ENCODE results near the gene SLC7A11. TPM values are rescaled to one million over a fixed set of nuclear protein-coding genes. Genes with fewer than 3 reads are reported as not detected.

The SLC7A11 gene
- total RNA-seq, 1 experiment from 2014 or later = 14.0 TPM

DNA sequence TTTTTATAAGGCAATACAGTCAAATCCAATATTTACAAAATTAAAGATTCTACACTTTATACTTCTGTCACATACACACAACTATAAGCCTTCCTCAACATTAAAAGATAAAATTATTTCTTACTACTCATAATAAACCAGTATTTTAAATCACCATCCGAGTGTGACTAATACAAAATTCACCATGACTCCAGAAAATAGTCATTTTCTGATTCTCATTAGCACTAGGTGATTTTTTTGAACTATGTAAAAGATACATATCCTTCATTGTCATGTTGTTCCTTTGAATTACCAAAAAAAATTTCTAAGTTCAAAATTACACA lies 646 bp upstream of the SLC7A11 start:
- Histone ChIP-seq H3K9me2 (replicated peaks; ENCODE audit: low read length) (no peaks in the 10 kb centered on the region), H3K36me3 (ENCODE audit: low read depth, low read length) (no peaks in the 10 kb centered on the region), H3K4me3 (ENCODE audit: low read length) (peak overlapping the region; percentile 91), H4K20me1 (ENCODE audit: low read length) (no peaks in the 10 kb centered on the region), H2AFZ (ENCODE audit: low read length) (peak overlapping the region; percentile 46; the same call in 1 of the 2 replicates), H3F3A (ENCODE audit: low read length, unreplicated experiment) (no peaks in the 10 kb centered on the region), H3K4me2 (ENCODE audit: low read length) (peak overlapping the region; percentile 96), H3K4me1 (ENCODE audit: insufficient read depth, low read length) (peaks cover 25% of the 10 kb centered on the region), H3K9me3 (ENCODE audit: low read length) (no peaks in the 10 kb centered on the region), H3K79me2 (ENCODE audit: low read length) (peaks cover 42% of the 10 kb centered on the region), H3K27me3 (ENCODE audit: low read length) (no peaks in the 10 kb centered on the region), H3K27ac (ENCODE audit: low read length) (peak overlapping the region; percentile 91), H3K9ac (ENCODE audit: low read length) (peak overlapping the region; percentile 82)
- ChIA-PET POLR2A (ENCODE audit: unreplicated experiment) (interaction anchor here (0.6 to 0.7 kb wide), 4 partner anchors 36 to 231 kb away, joined by 3 to 10 read pairs (median 4); no protein-coding TSS in a partner anchor), CTCF (no interaction called here)
- BruUV-seq (replicated peaks) = TSS peak; percentile 77
- TF ChIP-seq EZH2phosphoT487 (IDR thresholded peaks at IDR 0.05; ENCODE audit: borderline replicate concordance, low read length) (no peak), EZH2 (IDR thresholded peaks at IDR 0.05; ENCODE audit: low read length, unreplicated experiment) (no peak)
- TF ChIP-seq, protein P1, sequence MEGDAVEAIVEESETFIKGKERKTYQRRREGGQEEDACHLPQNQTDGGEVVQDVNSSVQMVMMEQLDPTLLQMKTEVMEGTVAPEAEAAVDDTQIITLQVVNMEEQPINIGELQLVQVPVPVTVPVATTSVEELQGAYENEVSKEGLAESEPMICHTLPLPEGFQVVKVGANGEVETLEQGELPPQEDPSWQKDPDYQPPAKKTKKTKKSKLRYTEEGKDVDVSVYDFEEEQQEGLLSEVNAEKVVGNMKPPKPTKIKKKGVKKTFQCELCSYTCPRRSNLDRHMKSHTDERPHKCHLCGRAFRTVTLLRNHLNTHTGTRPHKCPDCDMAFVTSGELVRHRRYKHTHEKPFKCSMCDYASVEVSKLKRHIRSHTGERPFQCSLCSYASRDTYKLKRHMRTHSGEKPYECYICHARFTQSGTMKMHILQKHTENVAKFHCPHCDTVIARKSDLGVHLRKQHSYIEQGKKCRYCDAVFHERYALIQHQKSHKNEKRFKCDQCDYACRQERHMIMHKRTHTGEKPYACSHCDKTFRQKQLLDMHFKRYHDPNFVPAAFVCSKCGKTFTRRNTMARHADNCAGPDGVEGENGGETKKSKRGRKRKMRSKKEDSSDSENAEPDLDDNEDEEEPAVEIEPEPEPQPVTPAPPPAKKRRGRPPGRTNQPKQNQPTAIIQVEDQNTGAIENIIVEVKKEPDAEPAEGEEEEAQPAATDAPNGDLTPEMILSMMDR (conservative IDR thresholded peaks at IDR 0.05; ENCODE audit: low read depth, low read length) = no peak
- DNase-seq = no peak
- intact Hi-C loops (cut with micrococcal nuclease) = loop anchor here (1.0 to 10.0 kb wide), 4 partner anchors 32 to 280 kb away; no protein-coding TSS in a partner anchor
- ATAC-seq = no peak

- H3K9me3 ChIP-seq (ENCODE audit: low read length) = no peaks in the 10 kb centered on the region
- peaks cover 53% of the 10 kb centered on the region for H3K79me2 ChIP-seq (ENCODE audit: low read length)
- no peaks in the 10 kb centered on the region for H4K20me1 ChIP-seq (ENCODE audit: low read length)
- H3K4me2 ChIP-seq (ENCODE audit: low read length) = peak overlapping the region; percentile 96
- peak overlapping the region; percentile 91 for H3K27ac ChIP-seq (ENCODE audit: low read length)
- DNase-seq = peak; percentile 30
- H3K9me2 ChIP-seq (replicated peaks; ENCODE audit: low read length) = no peaks in the 10 kb centered on the region
- peak overlapping the region; percentile 91 for H3K4me3 ChIP-seq (ENCODE audit: low read length)
- peaks cover 29% of the 10 kb centered on the region for H3K4me1 ChIP-seq (ENCODE audit: insufficient read depth, low read length)
- H3K36me3 ChIP-seq (ENCODE audit: low read depth, low read length) = no peaks in the 10 kb centered on the region
- CTCF ChIA-PET = interaction anchor here (0.7 kb wide), 1 partner anchor 19 kb away, joined by 4 read pairs; no protein-coding TSS in a partner anchor
- POLR2A ChIA-PET (ENCODE audit: unreplicated experiment) = no interaction called here
- TSS peak; percentile 85 for BruUV-seq (replicated peaks)
- intact Hi-C loops (cut with micrococcal nuclease) = loop anchor here (1.0 to 10.0 kb wide), 3 partner anchors 33 to 163 kb away; no protein-coding TSS in a partner anchor
- ATAC-seq = peak; percentile 41
- peak overlapping the region; percentile 89 for H3K9ac ChIP-seq (ENCODE audit: low read length)
- H3K27me3 ChIP-seq (ENCODE audit: low read length) = no peaks in the 10 kb centered on the region
- H3F3A ChIP-seq (ENCODE audit: low read length, unreplicated experiment) = no peaks in the 10 kb centered on the region
- TF ChIP-seq, protein P1 (conservative IDR thresholded peaks at IDR 0.05; ENCODE audit: low read depth, low read length) = no peak
- no peak for TF ChIP-seq EZH2 (IDR thresholded peaks at IDR 0.05; ENCODE audit: low read length, unreplicated experiment)
- TF ChIP-seq EZH2phosphoT487 (IDR thresholded peaks at IDR 0.05; ENCODE audit: borderline replicate concordance, low read length) = no peak
- H2AFZ ChIP-seq (ENCODE audit: low read length) = peak overlapping the region; percentile 60
These were observed 671 bp downstream of the SLC7A11 start for GRCh38 chr4:138241281-138242075.

- Histone ChIP-seq H3K4me1 (ENCODE audit: insufficient read depth, low read length) (peaks cover 46% of the 10 kb centered on the region), H3K79me2 (ENCODE audit: low read length) (peaks cover 62% of the 10 kb centered on the region)
- CTCF ChIA-PET = no interaction called here
These were observed 2.7 kb downstream of the SLC7A11 start for GRCh38 chr4:138239491-138239890.

More at GRCh38 chr4:138239491-138239890, 2.7 kb downstream of the SLC7A11 start:
- Histone ChIP-seq H2AFZ (ENCODE audit: low read length) (no peak overlapping the region), H3K9me3 (ENCODE audit: low read length) (no peaks in the 10 kb centered on the region), H3K27me3 (ENCODE audit: low read length) (no peaks in the 10 kb centered on the region), H3K9me2 (replicated peaks; ENCODE audit: low read length) (no peaks in the 10 kb centered on the region), H3F3A (ENCODE audit: low read length, unreplicated experiment) (no peaks in the 10 kb centered on the region), H3K36me3 (ENCODE audit: low read depth, low read length) (no peaks in the 10 kb centered on the region; the same call in 1 of the 2 replicates), H3K4me2 (ENCODE audit: low read length) (peak overlapping the region; percentile 96), H3K4me3 (ENCODE audit: low read length) (peak overlapping the region; percentile 91), H3K27ac (ENCODE audit: low read length) (0 out of 2 replicates have a peak overlapping the region, but pooled peaks have one; percentile 27), H4K20me1 (ENCODE audit: low read length) (no peaks in the 10 kb centered on the region), H3K9ac (ENCODE audit: low read length) (peak overlapping the region; percentile 89)
- DNase-seq = peak; percentile 11
- ATAC-seq = no peak
- intact Hi-C loops (cut with micrococcal nuclease) = loop anchor here (5.0 to 10.0 kb wide), 2 partner anchors 37 to 675 kb away; no protein-coding TSS in a partner anchor
- no TSS peak for BruUV-seq (replicated peaks)
- POLR2A ChIA-PET (ENCODE audit: unreplicated experiment) = no interaction called here
- TF ChIP-seq EZH2phosphoT487 (IDR thresholded peaks at IDR 0.05; ENCODE audit: borderline replicate concordance, low read length) = no peak
- TF ChIP-seq, protein P1 (conservative IDR thresholded peaks at IDR 0.05; ENCODE audit: low read depth, low read length) = no peak
- TF ChIP-seq EZH2 (IDR thresholded peaks at IDR 0.05; ENCODE audit: low read length, unreplicated experiment) = no peak

Measured in PC-3 (cell line).